GM21576 (cell line): ENCODE results near the gene EYA2.

ENCODE experiments used
- ATAC-seq: cut with Tn5 transposase; IDR thresholded peaks from one replicate; pipeline ENCODE4 v1.9.1; 2021; ENCODE audit warnings: mild to moderate bottlenecking, moderate library complexity; ENCODE audit not compliant: unreplicated experiment

Gene EYA2

DNA sequence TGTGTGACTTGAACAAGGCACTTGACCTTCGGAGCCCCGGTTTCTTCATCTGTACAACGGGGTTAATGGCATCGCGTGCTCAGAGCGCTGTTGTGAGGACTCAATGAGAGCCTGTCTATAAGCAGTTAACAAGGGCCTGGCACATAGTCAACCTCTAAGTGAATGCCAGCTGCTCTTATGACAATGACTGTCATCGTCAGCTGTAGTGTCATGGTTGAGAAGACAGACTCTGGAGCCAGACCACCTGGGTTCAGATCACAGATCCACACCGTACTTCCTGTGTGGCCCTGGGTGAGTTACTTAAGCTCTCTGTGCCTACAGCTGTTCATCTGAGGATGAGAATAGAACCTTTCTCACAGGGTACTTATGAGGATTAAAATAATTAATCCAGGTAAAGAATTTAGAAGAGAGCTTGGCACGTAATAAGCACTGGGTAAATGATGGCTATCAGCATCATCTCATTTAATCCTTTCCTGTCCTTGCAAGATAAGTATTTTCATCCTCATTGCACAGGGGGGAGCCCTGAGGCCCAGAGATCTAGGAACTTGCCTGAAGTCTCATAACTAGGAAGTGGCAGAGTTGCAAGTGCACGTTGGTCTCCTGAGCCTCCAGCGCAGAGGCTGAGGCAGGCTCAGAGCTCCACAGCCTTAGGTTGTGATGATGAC lies 105.3 kb downstream of the EYA2 start:
- no peak for ATAC-seq

DNA sequence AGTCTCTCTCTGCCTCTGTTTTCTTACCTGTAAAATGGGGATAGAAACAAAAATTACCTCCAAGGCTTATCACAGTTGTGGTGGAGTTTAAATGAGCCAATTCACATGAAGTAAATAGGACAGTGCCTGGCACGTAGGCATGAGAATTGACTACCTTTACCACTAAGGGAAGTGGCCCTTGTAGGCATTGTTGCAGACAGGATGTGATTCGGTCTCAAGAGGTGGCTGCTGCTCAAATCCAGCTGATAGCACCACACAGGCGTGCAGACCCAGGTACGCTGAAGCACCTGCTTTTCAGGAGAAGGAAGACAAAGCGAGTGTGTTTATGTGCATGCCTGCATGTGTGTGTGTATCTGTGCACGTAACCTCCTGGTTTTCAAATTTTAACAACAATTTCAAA lies 108.6 kb downstream of the EYA2 start:
- no peak for ATAC-seq

DNA sequence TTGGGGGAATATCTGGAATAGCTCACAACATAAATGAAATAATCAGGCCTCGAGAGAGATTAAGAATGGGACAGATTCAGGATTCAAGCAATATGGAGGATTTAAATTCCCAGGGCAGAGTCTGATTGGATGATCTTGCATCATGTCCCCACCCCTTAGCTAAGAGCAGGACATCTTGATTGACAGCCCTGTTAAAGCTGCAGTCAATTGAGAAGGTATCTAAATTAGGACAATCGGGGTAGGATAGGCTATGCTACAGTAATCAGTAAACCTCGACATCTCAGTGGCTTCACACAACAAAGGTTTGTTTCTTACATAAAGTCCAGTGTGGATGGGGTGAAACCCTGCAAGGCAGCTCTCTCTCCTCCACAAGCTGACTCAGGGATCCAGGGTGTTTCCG lies 109.5 kb downstream of the EYA2 start:
- ATAC-seq = no peak

DNA sequence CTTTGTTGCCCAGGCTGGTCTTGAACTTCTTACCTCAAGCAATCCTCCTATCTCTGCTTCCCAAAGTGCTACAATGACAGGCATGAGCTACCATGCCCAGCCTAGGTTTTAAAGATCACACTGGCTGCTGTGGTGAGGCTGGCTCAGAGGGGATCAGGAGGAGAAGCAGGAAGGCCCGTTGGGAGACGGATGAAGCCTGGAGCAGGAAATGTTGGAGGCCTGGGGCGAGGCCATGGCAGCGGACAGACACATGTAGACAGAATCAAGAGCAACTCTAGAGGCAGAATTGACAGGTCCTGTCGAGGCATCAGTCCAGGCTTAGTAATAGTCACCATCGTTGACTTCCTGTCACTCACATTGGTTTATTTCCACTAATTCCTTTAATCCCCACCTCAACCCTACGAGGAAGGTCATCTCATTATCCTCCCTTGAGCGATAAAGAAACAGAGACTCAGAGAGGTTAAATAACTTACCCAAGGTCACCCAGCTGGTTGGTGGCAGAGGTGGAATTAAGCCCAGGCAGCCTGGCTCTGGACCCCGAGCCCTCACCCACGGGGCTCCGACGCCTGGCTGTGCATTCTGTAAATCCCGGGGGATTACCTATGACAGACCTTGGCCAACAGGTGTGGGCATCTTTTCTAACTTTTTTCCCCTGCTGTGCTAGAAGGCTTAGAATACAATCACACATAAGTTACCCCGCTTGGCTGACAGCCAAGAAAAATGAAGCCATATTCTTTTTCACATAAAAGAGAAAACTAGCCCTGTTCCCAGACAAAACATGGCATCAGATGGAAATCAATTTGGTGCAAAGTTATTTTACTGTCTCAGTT lies 113.4 kb downstream of the EYA2 start:
- no peak for ATAC-seq

GRCh38 chr20:47008842-47009518 lies 114.3 kb downstream of the EYA2 start:
- ATAC-seq = no peak

- ATAC-seq = no peak
Observed at GRCh38 chr20:47009784-47010183, 115.1 kb downstream of the EYA2 start.

GRCh38 chr20:47011984-47012383 lies 117.3 kb downstream of the EYA2 start:
- ATAC-seq = no peak

GRCh38 chr20:47013606-47014005 lies 119.0 kb downstream of the EYA2 start:
- ATAC-seq = no peak

DNA sequence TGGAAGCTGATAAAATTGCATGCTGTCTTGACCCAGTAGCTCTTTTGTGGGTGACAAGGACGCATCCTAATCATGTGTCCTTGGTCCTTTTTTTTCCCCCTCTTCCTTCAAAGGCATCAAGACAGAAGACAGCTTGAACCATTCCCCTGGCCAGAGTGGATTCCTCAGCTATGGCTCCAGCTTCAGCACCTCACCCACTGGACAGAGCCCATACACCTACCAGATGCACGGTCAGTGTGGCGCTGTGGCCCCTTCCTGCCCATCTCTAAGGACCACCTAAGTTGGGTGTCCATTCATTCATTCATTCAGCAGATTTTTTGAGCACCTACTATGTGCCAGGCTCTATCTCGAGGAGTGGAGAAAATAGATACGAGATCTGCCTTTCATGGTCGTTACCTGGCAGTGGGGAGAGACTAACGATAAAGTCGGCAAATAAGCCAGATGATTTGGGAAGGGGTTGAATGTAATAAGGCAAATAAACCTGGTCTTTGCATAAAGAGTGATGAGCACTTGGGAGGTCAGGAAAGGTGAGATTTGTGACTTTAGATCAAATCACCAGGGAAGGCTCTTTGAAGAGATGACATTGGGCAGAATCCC lies 121.5 kb downstream of the EYA2 start:
- no peak for ATAC-seq

DNA sequence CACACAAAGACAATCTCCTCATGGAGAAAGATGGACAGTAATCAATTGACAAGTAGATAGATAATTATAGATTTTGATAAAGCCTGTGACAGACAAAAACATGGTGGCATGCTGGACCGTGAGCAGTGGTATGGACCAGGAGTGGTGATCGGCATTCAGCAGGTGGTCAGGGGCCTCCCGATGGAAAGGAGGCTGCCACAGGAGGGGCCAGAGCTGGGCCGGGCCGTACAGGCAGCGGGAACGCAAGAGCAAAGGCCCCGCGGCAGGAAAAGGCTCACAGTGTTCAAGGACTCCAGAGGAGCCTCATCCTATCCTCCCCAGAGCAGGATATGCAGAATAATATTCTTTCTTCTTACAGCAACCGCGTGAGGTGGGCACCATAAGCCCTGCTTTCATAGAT lies 123.7 kb downstream of the EYA2 start:
- no peak for ATAC-seq

DNA sequence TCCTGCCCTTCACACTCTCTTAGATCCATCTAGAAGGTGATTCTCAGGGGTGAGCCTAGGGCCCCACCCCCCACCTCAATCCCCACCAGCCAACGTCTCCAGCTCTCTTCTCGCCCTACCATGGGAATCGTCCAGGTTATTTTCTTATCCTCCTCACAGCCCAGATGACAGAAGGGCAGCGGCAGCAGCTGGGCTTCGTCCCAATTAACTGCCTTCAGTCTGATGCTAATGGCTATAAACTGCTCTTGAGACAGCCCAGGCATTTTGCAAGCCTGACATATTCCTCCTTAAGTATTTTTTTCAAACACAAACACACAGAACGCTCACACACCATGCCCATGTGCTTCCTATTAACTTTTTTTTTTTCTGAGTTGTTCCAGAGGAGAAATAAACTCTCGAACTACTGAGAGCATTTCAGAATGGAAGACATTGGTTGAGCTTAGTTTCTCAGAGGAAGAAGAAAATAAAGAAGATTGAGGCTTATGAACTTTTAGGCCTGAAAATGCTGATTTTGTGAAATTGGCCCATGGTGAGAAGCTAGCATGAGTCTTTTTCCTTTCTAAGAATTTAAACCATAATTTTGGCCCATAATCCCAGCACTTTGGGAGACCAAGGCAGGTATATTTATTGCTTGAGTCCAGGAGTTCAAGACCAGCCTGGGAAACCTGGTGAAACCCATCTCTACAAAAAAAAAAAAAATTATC lies 124.6 kb downstream of the EYA2 start:
- ATAC-seq = no peak

GRCh38 chr20:47020231-47020630 lies 125.6 kb downstream of the EYA2 start:
- no peak for ATAC-seq

DNA sequence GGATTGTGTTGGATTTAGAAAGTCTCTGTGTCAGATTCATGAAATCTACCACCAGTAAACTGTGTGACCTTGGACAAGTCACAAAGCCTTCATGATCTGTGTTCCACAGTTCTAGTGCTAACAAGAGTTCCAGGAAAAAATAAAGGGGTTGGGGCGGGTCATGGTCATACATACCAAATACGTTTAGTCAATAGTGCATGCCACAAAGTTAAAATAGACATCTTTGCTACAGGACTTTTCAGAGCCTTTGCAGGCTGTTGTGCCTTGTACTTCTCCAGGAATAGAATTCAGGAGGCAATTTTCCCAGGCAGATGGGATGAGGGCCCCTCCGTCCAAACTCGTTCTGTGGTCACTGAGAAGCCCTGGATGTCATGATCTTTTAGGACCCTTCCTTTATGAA lies 127.2 kb downstream of the EYA2 start:
- no peak for ATAC-seq

- no peak for ATAC-seq
Observed at GRCh38 chr20:47024461-47024937, 129.9 kb downstream of the EYA2 start.

GRCh38 chr20:47027042-47027441 lies 132.4 kb downstream of the EYA2 start:
- ATAC-seq = no peak

DNA sequence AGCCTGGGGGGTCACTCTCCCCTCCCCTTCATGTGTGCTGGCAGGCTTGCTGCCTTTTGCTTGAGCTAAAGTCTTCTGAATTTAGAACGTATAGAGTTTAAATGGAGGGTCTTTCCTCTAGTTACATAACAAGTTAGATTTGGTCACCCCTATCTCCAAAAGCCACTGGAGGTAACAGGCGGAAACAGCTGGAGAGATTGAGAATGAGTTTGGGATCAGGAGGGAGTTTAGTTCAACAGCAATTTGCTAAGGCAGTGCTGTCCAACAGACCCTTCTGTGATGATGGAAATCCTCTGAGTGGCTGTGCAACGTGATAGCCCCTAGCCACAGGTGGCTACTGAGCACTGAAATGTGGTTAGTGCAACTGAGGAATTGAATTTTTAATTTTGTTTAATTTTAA lies 132.8 kb downstream of the EYA2 start:
- no peak for ATAC-seq

DNA sequence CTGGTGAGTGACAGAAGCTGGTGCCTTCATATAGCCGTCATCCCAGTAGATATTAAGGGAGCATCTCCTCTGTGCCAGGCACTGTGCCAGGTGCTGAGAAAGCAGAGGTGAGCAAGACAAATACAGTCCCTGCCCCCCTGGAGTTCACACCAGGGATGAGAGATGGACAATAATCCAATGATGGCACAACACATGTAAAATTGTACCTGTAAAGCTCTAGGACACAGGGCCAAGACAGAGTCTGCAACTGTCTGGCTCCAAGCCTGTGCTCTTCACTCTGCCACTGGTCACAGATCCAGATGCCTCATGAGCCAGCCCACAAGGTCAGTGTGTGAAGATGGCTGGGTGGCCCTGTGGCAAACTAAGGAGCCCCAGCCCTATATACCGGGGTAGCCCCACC lies 133.8 kb downstream of the EYA2 start:
- no peak for ATAC-seq

- no peak for ATAC-seq
Observed at GRCh38 chr20:47029845-47030244, 135.2 kb downstream of the EYA2 start.

GRCh38 chr20:47030271-47030810 lies 135.7 kb downstream of the EYA2 start:
- ATAC-seq = no peak

DNA sequence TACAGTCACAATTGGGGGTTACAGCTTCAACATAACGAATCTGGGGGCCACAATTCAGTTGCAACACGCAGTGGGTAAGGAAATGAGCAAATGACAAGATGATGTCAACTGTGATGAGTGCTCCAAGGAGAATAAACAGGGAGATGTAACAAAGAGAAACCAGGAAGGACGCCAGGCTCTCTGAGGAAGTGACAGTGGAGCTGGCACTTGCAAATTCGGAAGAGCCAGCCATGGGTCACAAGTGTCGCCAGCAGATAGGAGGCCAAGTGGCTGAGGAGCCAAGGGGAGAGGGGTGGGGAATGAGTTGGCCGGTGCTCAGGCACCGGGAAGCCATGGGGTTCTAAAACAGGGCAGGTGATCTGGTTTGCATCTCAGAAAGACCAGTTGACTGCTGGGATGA lies 136.4 kb downstream of the EYA2 start:
- no peak for ATAC-seq

- no peak for ATAC-seq
Observed at GRCh38 chr20:47031821-47032220, 137.2 kb downstream of the EYA2 start.
